ENCODE results near the gene ETFB. TPM values are rescaled to one million over a fixed set of nuclear protein-coding genes. Genes with fewer than 3 reads are reported as not detected.

ETFB gene
- total RNA-seq, 1 donor from 2014 or later: 60.0 TPM

DNA sequence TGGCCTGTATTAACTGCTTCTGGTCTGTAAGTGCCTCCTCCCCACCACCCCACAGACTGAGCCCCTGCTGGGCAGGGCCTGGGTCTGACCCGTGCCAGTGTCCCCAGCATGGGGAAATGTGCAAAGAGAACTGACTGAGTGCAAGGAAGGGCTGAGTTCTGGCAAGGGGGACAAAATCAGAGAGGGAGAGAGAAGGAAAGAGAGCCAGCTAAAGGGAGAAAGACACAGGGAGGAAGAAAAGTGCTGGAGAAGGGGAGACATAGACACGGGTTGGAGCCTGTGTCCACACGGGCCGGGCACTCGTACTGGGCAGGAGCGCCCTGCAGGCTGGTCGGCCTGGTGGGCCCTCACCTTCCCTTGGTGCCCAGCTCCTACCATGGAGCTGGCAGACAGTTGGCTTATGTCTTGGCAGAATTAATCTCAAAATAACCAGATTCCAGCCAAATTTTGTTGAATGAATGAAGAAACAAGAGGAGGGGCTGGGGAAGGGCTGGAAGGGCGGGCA, 5.0 kb upstream of the ETFB start:
- no peak overlapping the region for H3K27ac Mint-ChIP-seq
- no peak for DNase-seq (ENCODE audit: low spot score in 2 of 2, unreplicated experiment in 2 of 2)
- H3K36me3 Mint-ChIP-seq: no peaks in the 10 kb centered on the region
- H3K27me3 Mint-ChIP-seq (ENCODE audit: low read depth): peaks cover 19% of the 10 kb centered on the region
- H3K9me3 Mint-ChIP-seq: no peaks in the 10 kb centered on the region
- H3K4me1 Mint-ChIP-seq: peaks cover 5% of the 10 kb centered on the region
- TF ChIP-seq CTCF (IDR thresholded peaks at IDR 0.05; ENCODE audit: unreplicated experiment): no peak
- H3K4me3 Mint-ChIP-seq: no peak overlapping the region

DNA sequence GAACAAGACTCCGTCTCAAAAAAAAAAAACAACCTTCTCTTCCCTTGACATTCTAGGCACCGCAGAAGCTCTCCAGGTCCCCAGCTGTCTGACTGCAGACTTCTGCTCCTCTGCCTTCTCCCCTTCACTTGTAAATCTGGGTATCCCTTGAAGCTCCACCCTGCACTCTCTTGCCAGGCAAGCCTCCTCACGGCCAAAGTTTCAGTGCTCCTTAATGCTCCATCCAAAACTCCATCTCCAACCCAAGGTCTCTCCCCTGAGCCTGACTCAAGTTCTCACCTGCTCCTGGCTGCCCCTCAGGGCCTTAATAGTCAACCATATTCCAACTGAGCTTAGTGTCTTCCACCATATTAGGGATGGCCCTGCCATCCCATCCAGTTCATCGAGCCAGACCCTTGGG, 4.0 kb upstream of the ETFB start:
- H3K36me3 Mint-ChIP-seq: no peaks in the 10 kb centered on the region
- H3K9me3 Mint-ChIP-seq: no peaks in the 10 kb centered on the region
- no peak for DNase-seq (ENCODE audit: low spot score in 2 of 2, unreplicated experiment in 2 of 2)
- no peak overlapping the region for H3K27ac Mint-ChIP-seq
- H3K27me3 Mint-ChIP-seq (ENCODE audit: low read depth): peaks cover 19% of the 10 kb centered on the region
- H3K4me1 Mint-ChIP-seq: peaks cover 12% of the 10 kb centered on the region
- TF ChIP-seq CTCF (IDR thresholded peaks at IDR 0.05; ENCODE audit: unreplicated experiment): no peak
- peak overlapping the region; percentile 22 for H3K4me3 Mint-ChIP-seq

DNA sequence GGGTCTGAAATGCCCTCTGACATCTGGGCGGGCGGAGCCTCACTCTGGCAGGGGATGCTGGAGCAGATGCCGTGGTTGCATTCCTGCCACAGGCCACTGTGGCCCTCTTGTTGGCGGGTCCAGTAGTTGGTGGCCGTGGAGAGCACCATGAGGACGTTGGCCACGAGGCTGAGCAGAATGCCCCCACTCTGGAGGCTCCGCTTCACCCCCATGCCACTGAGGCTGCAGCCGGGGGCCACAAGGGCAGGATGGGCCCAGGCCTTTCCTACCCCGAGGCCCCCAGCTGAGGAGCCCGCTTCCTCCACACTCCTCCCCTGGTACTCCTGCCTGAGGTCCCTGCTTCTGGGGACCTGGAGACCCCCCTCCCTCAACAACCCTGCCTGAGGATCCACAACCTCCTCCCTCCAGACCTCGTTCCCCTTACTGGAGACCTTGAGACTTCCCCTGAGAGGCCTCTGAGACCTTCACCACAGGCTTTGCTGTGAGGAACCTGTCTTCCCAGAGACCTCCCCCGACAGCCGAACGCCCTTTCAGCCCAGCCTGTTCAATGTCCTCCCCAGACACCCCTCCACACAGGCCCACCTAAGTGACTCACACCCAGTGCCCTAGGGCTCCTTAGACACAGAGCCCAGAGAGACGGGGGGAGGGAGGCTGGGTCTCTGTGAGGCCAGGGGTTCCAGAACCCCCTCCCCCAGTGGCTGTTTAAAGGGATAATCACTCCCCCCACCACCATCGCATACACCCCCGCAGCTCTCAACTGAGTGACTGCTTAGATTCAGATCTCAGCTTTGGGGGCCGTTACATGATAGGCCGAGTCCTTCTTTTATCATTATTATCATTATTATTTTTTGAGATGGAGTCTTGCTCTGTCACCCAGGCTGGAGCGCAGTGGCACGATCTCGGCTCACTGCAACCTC, 2.4 kb upstream of the ETFB start, which contains the start of gene CLDND2:
Gene CLDND2 (minus strand): TSS at position 638 of the 917 bp plus-strand sequence. CDS start 426 bp downstream, at position 212.
- Mint-ChIP-seq H3K27me3 (ENCODE audit: low read depth) (peaks cover 16% of the 10 kb centered on the region), H3K9me3 (no peaks in the 10 kb centered on the region), H3K27ac (peak within 1 kb of the TSS; percentile 96), H3K4me3 (peak within 1 kb of the TSS; percentile 85), H3K4me1 (peaks cover 24% of the 10 kb centered on the region), H3K36me3 (no peaks in the 10 kb centered on the region)
- DNase-seq (ENCODE audit: low spot score in 2 of 2, unreplicated experiment in 2 of 2): no peak
- no peak for TF ChIP-seq CTCF (IDR thresholded peaks at IDR 0.05; ENCODE audit: unreplicated experiment)

GRCh38 chr19:51367565-51368365, 1.6 kb upstream of the ETFB start:
- H3K36me3 Mint-ChIP-seq: no peaks in the 10 kb centered on the region
- no peaks in the 10 kb centered on the region for H3K9me3 Mint-ChIP-seq
- peak overlapping the region; percentile 96 for H3K27ac Mint-ChIP-seq

More at GRCh38 chr19:51367565-51368365, 1.6 kb upstream of the ETFB start:
- Mint-ChIP-seq H3K4me3 (peak overlapping the region; percentile 85), H3K4me1 (peaks cover 29% of the 10 kb centered on the region), H3K27me3 (ENCODE audit: low read depth) (peaks cover 16% of the 10 kb centered on the region)
- TF ChIP-seq CTCF (IDR thresholded peaks at IDR 0.05; ENCODE audit: unreplicated experiment): no peak
- peak; percentile 98 to 100 for DNase-seq (ENCODE audit: low spot score in 2 of 2, unreplicated experiment in 2 of 2)
